ENCODE results near the gene PRSS27.

The PRSS27 gene

GRCh38 chr16:2720064-2720457 lies at the start of gene PRSS27:
Gene PRSS27 (minus strand): TSS chr16:2720224. CDS start chr16:2720160, 64 bp downstream.
- DNase-seq (ENCODE audit: low spot score), result no peak

GRCh38 chr16:2769675-2770056 lies 49.6 kb upstream of the PRSS27 start:
- DNase-seq (ENCODE audit: low spot score), result no peak

- no peak for DNase-seq (ENCODE audit: low spot score)
Observed at GRCh38 chr16:2769100-2769529, 49.1 kb upstream of the PRSS27 start.

- no peak for DNase-seq (ENCODE audit: low spot score)
Observed at GRCh38 chr16:2768403-2769089, 48.5 kb upstream of the PRSS27 start.

- DNase-seq (ENCODE audit: low spot score), result no peak
Observed at GRCh38 chr16:2767891-2768290, 47.9 kb upstream of the PRSS27 start.

GRCh38 chr16:2767140-2767731 lies 47.2 kb upstream of the PRSS27 start:
- no peak for DNase-seq (ENCODE audit: low spot score)

GRCh38 chr16:2766430-2767139 lies 46.6 kb upstream of the PRSS27 start:
- DNase-seq (ENCODE audit: low spot score), result no peak

- DNase-seq (ENCODE audit: low spot score), result no peak
Observed at GRCh38 chr16:2765462-2766404, 45.7 kb upstream of the PRSS27 start.

- DNase-seq (ENCODE audit: low spot score), result no peak
Observed at GRCh38 chr16:2764718-2765117, 44.7 kb upstream of the PRSS27 start.

GRCh38 chr16:2763173-2763572 lies 43.1 kb upstream of the PRSS27 start:
- DNase-seq (ENCODE audit: low spot score), result no peak

GRCh38 chr16:2762711-2763110 lies 42.7 kb upstream of the PRSS27 start:
- no peak for DNase-seq (ENCODE audit: low spot score)

GRCh38 chr16:2761886-2762583 lies 42.0 kb upstream of the PRSS27 start:
- no peak for DNase-seq (ENCODE audit: low spot score)

GRCh38 chr16:2761472-2761871 lies 41.4 kb upstream of the PRSS27 start:
- no peak for DNase-seq (ENCODE audit: low spot score)

- DNase-seq (ENCODE audit: low spot score), result no peak
Observed at GRCh38 chr16:2757344-2757743, 37.3 kb upstream of the PRSS27 start.

- DNase-seq (ENCODE audit: low spot score), result no peak
Observed at GRCh38 chr16:2756288-2757015, 36.4 kb upstream of the PRSS27 start.

GRCh38 chr16:2755158-2755557 lies 35.1 kb upstream of the PRSS27 start:
- DNase-seq (ENCODE audit: low spot score), result no peak

GRCh38 chr16:2753733-2754020 lies 33.7 kb upstream of the PRSS27 start:
- DNase-seq (ENCODE audit: low spot score), result no peak

- peak; percentile 43 for DNase-seq (ENCODE audit: low spot score)
Observed at GRCh38 chr16:2752850-2753732, 33.1 kb upstream of the PRSS27 start.

GRCh38 chr16:2752035-2752849 lies 32.2 kb upstream of the PRSS27 start, which contains the start of gene SRRM2:
Gene SRRM2 (plus strand): TSS chr16:2752638. CDS start chr16:2756365, 3,727 bp downstream.
- peak; percentile 94 for DNase-seq (ENCODE audit: low spot score)
